Measurements from ENCODE around the gene VIM. TPM values are rescaled to one million over a fixed set of nuclear protein-coding genes. Genes with fewer than 3 reads are reported as not detected.

The VIM gene
- total and polyA plus RNA-seq, 7 donors: 112 to 1,636 (median 930) TPM

- WGBS, 2 donors: 92 to 94% methylated on average over 5 of the region's 5 CpGs
- no peaks in the 10 kb centered on the region for H3K27me3 ChIP-seq
- DNase-seq: no peak
- no peak overlapping the region for H3K4me3 ChIP-seq
- H3K9me3 ChIP-seq: no peaks in the 10 kb centered on the region
- TF ChIP-seq POLR2A (IDR thresholded peaks at IDR 0.05) (no peak), EP300 (IDR thresholded peaks at IDR 0.05) (no peak), POLR2AphosphoS5 (IDR thresholded peaks at IDR 0.05) (peak in 2 of 4 donors; percentile 25 to 68)
- TF ChIP-seq, protein P1, sequence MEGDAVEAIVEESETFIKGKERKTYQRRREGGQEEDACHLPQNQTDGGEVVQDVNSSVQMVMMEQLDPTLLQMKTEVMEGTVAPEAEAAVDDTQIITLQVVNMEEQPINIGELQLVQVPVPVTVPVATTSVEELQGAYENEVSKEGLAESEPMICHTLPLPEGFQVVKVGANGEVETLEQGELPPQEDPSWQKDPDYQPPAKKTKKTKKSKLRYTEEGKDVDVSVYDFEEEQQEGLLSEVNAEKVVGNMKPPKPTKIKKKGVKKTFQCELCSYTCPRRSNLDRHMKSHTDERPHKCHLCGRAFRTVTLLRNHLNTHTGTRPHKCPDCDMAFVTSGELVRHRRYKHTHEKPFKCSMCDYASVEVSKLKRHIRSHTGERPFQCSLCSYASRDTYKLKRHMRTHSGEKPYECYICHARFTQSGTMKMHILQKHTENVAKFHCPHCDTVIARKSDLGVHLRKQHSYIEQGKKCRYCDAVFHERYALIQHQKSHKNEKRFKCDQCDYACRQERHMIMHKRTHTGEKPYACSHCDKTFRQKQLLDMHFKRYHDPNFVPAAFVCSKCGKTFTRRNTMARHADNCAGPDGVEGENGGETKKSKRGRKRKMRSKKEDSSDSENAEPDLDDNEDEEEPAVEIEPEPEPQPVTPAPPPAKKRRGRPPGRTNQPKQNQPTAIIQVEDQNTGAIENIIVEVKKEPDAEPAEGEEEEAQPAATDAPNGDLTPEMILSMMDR (IDR thresholded peaks at IDR 0.05): no peak
- intact Hi-C loops (cut with DNase I): no loop called here
- H3K36me3 ChIP-seq: no peaks in the 10 kb centered on the region
- peak overlapping the region; percentile 51 to 82 (median 67) for H3K27ac ChIP-seq
- peaks cover 0 to 17% (median 0%) of the 10 kb centered on the region in 4 donors for H3K4me1 ChIP-seq
Observed at GRCh38 chr10:17216217-17216900, 11.7 kb upstream of the VIM start.

- WGBS, 2 donors: 90 to 91% methylated on average over 6 of the region's 6 CpGs
- TF ChIP-seq POLR2A (IDR thresholded peaks at IDR 0.05) (no peak), EP300 (IDR thresholded peaks at IDR 0.05) (no peak), POLR2AphosphoS5 (IDR thresholded peaks at IDR 0.05) (no peak)
- TF ChIP-seq, protein P1 (IDR thresholded peaks at IDR 0.05): no peak
- H3K36me3 ChIP-seq: no peaks in the 10 kb centered on the region
- H3K9me3 ChIP-seq: no peaks in the 10 kb centered on the region
- peaks cover 0 to 17% (median 0%) of the 10 kb centered on the region in 4 donors for H3K4me1 ChIP-seq
- no peaks in the 10 kb centered on the region for H3K27me3 ChIP-seq
- H3K27ac ChIP-seq: peak overlapping the region; percentile 51 to 82 (median 67)
- intact Hi-C loops (cut with DNase I): no loop called here
- DNase-seq: no peak
- no peak overlapping the region for H3K4me3 ChIP-seq
Observed at GRCh38 chr10:17216901-17217395, 11.1 kb upstream of the VIM start.

- Histone ChIP-seq H3K9me3 (no peaks in the 10 kb centered on the region), H3K4me1 (peaks cover 0 to 17% (median 0%) of the 10 kb centered on the region in 4 donors), H3K4me3 (no peak overlapping the region), H3K27me3 (no peaks in the 10 kb centered on the region), H3K36me3 (no peaks in the 10 kb centered on the region), H3K27ac (peak overlapping the region in 1 of 4 donors; percentile 62)
- intact Hi-C loops (cut with DNase I): no loop called here
- DNase-seq: no peak
- TF ChIP-seq, protein P1 (IDR thresholded peaks at IDR 0.05): no peak
- no peak for TF ChIP-seq POLR2A (IDR thresholded peaks at IDR 0.05)
- no peak for TF ChIP-seq EP300 (IDR thresholded peaks at IDR 0.05)
- TF ChIP-seq POLR2AphosphoS5 (IDR thresholded peaks at IDR 0.05): no peak
- 99 to 100% methylated on average over 1 of the region's 1 CpG for WGBS, 2 donors
Observed at GRCh38 chr10:17217631-17218232, 10.3 kb upstream of the VIM start.

- 88 to 93% methylated on average over 2 of the region's 2 CpGs for WGBS, 2 donors
- intact Hi-C loops (cut with DNase I): no loop called here
- peaks cover 0 to 17% (median 0%) of the 10 kb centered on the region in 4 donors for H3K4me1 ChIP-seq
Observed at GRCh38 chr10:17219024-17219423, 9.0 kb upstream of the VIM start.

More at GRCh38 chr10:17219024-17219423, 9.0 kb upstream of the VIM start:
- no peaks in the 10 kb centered on the region for H3K36me3 ChIP-seq
- H3K4me3 ChIP-seq: no peak overlapping the region
- H3K27me3 ChIP-seq: no peaks in the 10 kb centered on the region
- H3K9me3 ChIP-seq: no peaks in the 10 kb centered on the region
- no peak overlapping the region for H3K27ac ChIP-seq
- no peak for DNase-seq
- TF ChIP-seq, protein P1 (IDR thresholded peaks at IDR 0.05): no peak
- TF ChIP-seq POLR2AphosphoS5 (IDR thresholded peaks at IDR 0.05) (no peak), POLR2A (IDR thresholded peaks at IDR 0.05) (no peak), EP300 (IDR thresholded peaks at IDR 0.05) (no peak)

Measured in sigmoid colon (tissue), 7 donors.